HepG2 (cell line): Measurements from ENCODE around the gene RPUSD4. TPM values are rescaled to one million over a fixed set of nuclear protein-coding genes. Genes with fewer than 3 reads are reported as not detected.

Experiments used
- ATF6 ChIP-seq: sonication (generic); formaldehyde crosslinking; conservative IDR thresholded peaks from 2 replicates; pipeline ENCODE4 v1.4.0; 2020; ENCODE audit warnings: missing genetic modification reagents
- CENPBD1 ChIP-seq: sonication (generic); formaldehyde crosslinking; IDR thresholded peaks from 2 replicates; pipeline ENCODE4 v1.8.0; 2022; ENCODE audit warnings: missing genetic modification reagents, low read depth, mild to moderate bottlenecking, borderline replicate concordance
- CENPT ChIP-seq: sonication (generic); formaldehyde crosslinking; IDR thresholded peaks from 2 replicates; pipeline ENCODE4 v1.8.0; 2022; ENCODE audit warnings: low read depth, mild to moderate bottlenecking, moderate library complexity, missing genetic modification reagents
- CREB3 ChIP-seq: sonication (generic); formaldehyde crosslinking; IDR thresholded peaks from 2 replicates; pipeline ENCODE4 v1.5.0; 2020; ENCODE audit warnings: missing genetic modification reagents
- FOXP1 ChIP-seq, 2 experiments: fragments of 450-650 bp in 1 of 2; IDR thresholded peaks; 2 replicates each; pipeline ENCODE4 v1.6.1; 2017 to 2018; ENCODE audit warnings: antibody characterized with exemption in 1 of 2
- HNRNPH1 ChIP-seq: fragments of 200-400 bp; formaldehyde crosslinking; optimal IDR thresholded peaks from 2 replicates; pipeline ENCODE3; 2017; ENCODE audit warnings: mild to moderate bottlenecking, low read depth, low read length
- HNRNPK ChIP-seq: fragments of 200-400 bp; formaldehyde crosslinking; IDR thresholded peaks from 2 replicates; pipeline ENCODE4 v1.6.1; 2018; ENCODE audit warnings: low read length, low read depth, moderate library complexity, mild to moderate bottlenecking; ENCODE audit not compliant: poor library complexity, severe bottlenecking
- KLF9 ChIP-seq: IDR thresholded peaks from 2 replicates; pipeline ENCODE4 v1.6.1; 2016; ENCODE audit warnings: low read depth
- MAFK ChIP-seq, 2 experiments: IDR thresholded peaks in 1 of 2; conservative IDR thresholded peaks in 1 of 2; 2 replicates each; pipeline ENCODE4 v1.6.1; 2011; ENCODE audit warnings: improper control_type of control experiment in 2 of 2, low read length in 2 of 2
- MED8 ChIP-seq: sonication (generic); formaldehyde crosslinking; IDR thresholded peaks from 2 replicates; pipeline ENCODE4 v1.8.1; 2023; ENCODE audit warnings: mild to moderate bottlenecking, missing genetic modification reagents; ENCODE audit not compliant: insufficient replicate concordance
- NFKBIZ ChIP-seq: IDR thresholded peaks from 2 replicates; pipeline ENCODE4 v1.6.1; 2018; ENCODE audit warnings: missing genetic modification reagents, missing compliant biosample characterization
- PITX1 ChIP-seq: sonication (generic); formaldehyde crosslinking; IDR thresholded peaks from 2 replicates; pipeline ENCODE4 v1.5.1; 2020; ENCODE audit warnings: mild to moderate bottlenecking, missing genetic modification reagents
- PLRG1 ChIP-seq: fragments of 450-650 bp; conservative IDR thresholded peaks from 2 replicates; pipeline ENCODE4 v1.6.1; 2016
- PRDM15 ChIP-seq: sonication (generic); formaldehyde crosslinking; IDR thresholded peaks from 2 replicates; pipeline ENCODE4 v1.4.0; 2020; ENCODE audit warnings: missing genetic modification reagents
- SOX13 ChIP-seq, 3 experiments: fragments of 450-650 bp in 1 of 3; sonication (generic) in 1 of 3; formaldehyde crosslinking in 1 of 3; IDR thresholded peaks in 2 of 3; conservative IDR thresholded peaks in 1 of 3; 2 replicates each; pipeline versions ENCODE4 v1.5.0 to v1.6.1; 2016 to 2020; ENCODE audit warnings: antibody characterized with exemption in 1 of 3, mild to moderate bottlenecking in 1 of 3, missing compliant biosample characterization in 1 of 3, missing genetic modification reagents in 1 of 3, moderate library complexity in 1 of 3
- ZFP1 ChIP-seq: IDR thresholded peaks from 2 replicates; pipeline ENCODE4 v1.6.1; 2016
- ZNF3 ChIP-seq: IDR thresholded peaks from 2 replicates; pipeline ENCODE4 v1.7.0; 2017; ENCODE audit warnings: inconsistent platforms
- ZNF597 ChIP-seq: sonication (generic); formaldehyde crosslinking; IDR thresholded peaks from 2 replicates; pipeline ENCODE4 v1.5.0; 2020; ENCODE audit warnings: missing genetic modification reagents
- ZNF644 ChIP-seq: IDR thresholded peaks from 2 replicates; pipeline ENCODE4 v1.6.1; 2016; ENCODE audit warnings: low read depth
- ZSCAN29 ChIP-seq: sonication (generic); formaldehyde crosslinking; conservative IDR thresholded peaks from 2 replicates; pipeline ENCODE4 v1.4.0; 2020; ENCODE audit warnings: mild to moderate bottlenecking, missing genetic modification reagents
- polyA plus RNA-seq, 8 experiments: library from polyadenylated mRNA; depleted of rRNA in 3 of 8; stranded (reverse) in 7 of 8; unstranded in 1 of 8; fragments of >200 nt; fragmentation: Illumina TruSeq in 4 of 8; extraction: Trizol in 4 of 8; gene quantifications; 2 replicates each; pipeline versions ENCODE4 v1.2.1 to v1.2.3, GENCODE V29; 2011 to 2016; ENCODE audit warnings: low read depth in 4 of 8, missing spikeins in 1 of 8, mixed read lengths in 1 of 8; ENCODE audit not compliant: insufficient read depth in 1 of 8
- total RNA-seq, 5 experiments: library from RNA; depleted of rRNA; stranded (reverse); fragments of >200 nt; fragmentation: Illumina TruSeq; extraction: Trizol; gene quantifications; 2 replicates each; pipeline ENCODE4 v1.2.3, GENCODE V29; 2016; ENCODE audit warnings: low read depth in 1 of 5

RPUSD4 gene
- total and polyA plus RNA-seq, 2 of the 13 experiments (the other 11 are each of a cell fraction or from before 2014, with no cell fraction given): 45.0 to 52.9 TPM

- TF ChIP-seq CENPT (CRISPR knock-in tag): no peak; the same call in 1 of the 2 replicates
- no peak for TF ChIP-seq MED8
- TF ChIP-seq ZFP1 (CRISPR knock-in tag): peak; percentile 76; the same call in 1 of the 2 replicates
- no peak for TF ChIP-seq HNRNPK
- peak; percentile 87; the same call in 1 of the 2 replicates for TF ChIP-seq ZSCAN29 (CRISPR knock-in tag)
- no peak for TF ChIP-seq MAFK (conservative IDR thresholded peaks at IDR 0.05 in 1 of 2, IDR thresholded peaks at IDR 0.05 in 1 of 2; ENCODE audit: low read length in 2 of 2)
- 0 out of 2 replicates have a peak, but pooled peaks have one; percentile 51 for TF ChIP-seq NFKBIZ (CRISPR knock-in tag)
- TF ChIP-seq PITX1 (CRISPR knock-in tag): no peak
- no peak for TF ChIP-seq ZNF644 (CRISPR knock-in tag)
- no peak for TF ChIP-seq SOX13 (IDR thresholded peaks at IDR 0.05)
- 0 out of 4 replicates have a peak, but pooled peaks of 1 of the 2 experiments have one; percentile 22 for TF ChIP-seq SOX13 (CRISPR knock-in tag; conservative IDR thresholded peaks at IDR 0.05 in 1 of 2, IDR thresholded peaks at IDR 0.05 in 1 of 2)
- no peak for TF ChIP-seq KLF9 (CRISPR knock-in tag)
- no peak for TF ChIP-seq ZNF597 (CRISPR knock-in tag)
- no peak for TF ChIP-seq ZNF3 (CRISPR knock-in tag)
- TF ChIP-seq CENPBD1 (CRISPR knock-in tag): no peak
- no peak for TF ChIP-seq PRDM15 (CRISPR knock-in tag)
- no peak for TF ChIP-seq ATF6
- no peak for TF ChIP-seq PLRG1
- no peak for TF ChIP-seq FOXP1 (IDR thresholded peaks at IDR 0.05)
- TF ChIP-seq FOXP1 (CRISPR knock-in tag; IDR thresholded peaks at IDR 0.05): no peak
- no peak for TF ChIP-seq HNRNPH1
- TF ChIP-seq CREB3 (CRISPR knock-in tag): peak; percentile 63; the same call in 1 of the 2 replicates
Observed at GRCh38 chr11:126211236-126212088, at the start of gene RPUSD4, which contains the start of gene FAM118B (continued).
